Activated CD8-positive, alpha-beta T cell treated with anti-CD3 and anti-CD28 coated beads for 36 hours (primary cell): ENCODE measurements around the gene NUMA1. TPM values are rescaled to one million over a fixed set of nuclear protein-coding genes. Genes with fewer than 3 reads are reported as not detected.

Source experiments
- ATAC-seq: fragments of 200-7000 bp; cut with Tn5 transposase; one replicate; pipeline ENCODE4 v1.10.0; 2021; ENCODE audit warnings: mild to moderate bottlenecking, moderate library complexity
- CTCF ChIA-PET: fragments of 350-600 bp; sonication (Branson Sonifier 250); formaldehyde crosslinking; loops from one replicate; lab custom pipeline; 2021; ENCODE audit warnings: antibody characterized with exemption; lab: Charles Lee
- POLR2A ChIA-PET: fragments of 350-600 bp; sonication (Branson Sonifier 250); formaldehyde crosslinking; loops from one replicate; lab custom pipeline; 2021; ENCODE audit warnings: antibody characterized with exemption; lab: Charles Lee
- DNase-seq: peaks from one replicate; pipeline ENCODE4 v3.0.0-alpha.2; 2020
- H3K27ac Mint-ChIP-seq: one replicate; pipeline ENCODE4 v1.8.0; 2021; ENCODE audit warnings: mild to moderate bottlenecking, mixed read lengths
- H3K27me3 Mint-ChIP-seq: one replicate; pipeline ENCODE4 v1.8.0; 2021; ENCODE audit warnings: mixed read lengths
- H3K36me3 Mint-ChIP-seq: one replicate; pipeline ENCODE4 v1.8.0; 2021; ENCODE audit warnings: low read depth, mixed read lengths
- H3K4me1 Mint-ChIP-seq: one replicate; pipeline ENCODE4 v1.8.0; 2021; ENCODE audit warnings: low read depth, mixed read lengths
- H3K4me3 Mint-ChIP-seq: one replicate; pipeline ENCODE4 v1.8.0; 2021; ENCODE audit warnings: mild to moderate bottlenecking, moderate library complexity, mixed read lengths
- H3K9me3 Mint-ChIP-seq: one replicate; pipeline ENCODE4 v1.8.0; 2021; ENCODE audit warnings: mixed read lengths
- CTCF ChIP-seq: fragments of 200-600 bp; IDR thresholded peaks from one replicate; pipeline ENCODE4 v1.8.0; 2022; ENCODE audit warnings: antibody characterized with exemption, mild to moderate bottlenecking
- intact Hi-C: fragments of 100-400 bp; cut with micrococcal nuclease; formaldehyde crosslinking; loops from one replicate; pipeline ENCODE4 v1.10.0; 2022
- total RNA-seq, 2 experiments: library from RNA; stranded (reverse); gene quantifications; one replicate each; pipeline ENCODE4 v1.2.3, GENCODE V29; 2021

The NUMA1 gene
- total RNA-seq, 2 experiments from 2014 or later, result 165 to 169 TPM

GRCh38 chr11:72084076-72084475, 3.7 kb upstream of the NUMA1 start:
- H3K27me3 Mint-ChIP-seq, result no peaks in the 10 kb centered on the region

GRCh38 chr11:72083414-72083813, 3.1 kb upstream of the NUMA1 start:
- ATAC-seq, result no peak
- H3K27ac Mint-ChIP-seq, result no peak overlapping the region
- POLR2A ChIA-PET, result interaction anchor here (0.5 kb wide), 1 partner anchor 110 kb away, joined by 3 read pairs; no protein-coding TSS in a partner anchor
- no peak for DNase-seq
- peaks cover 14% of the 10 kb centered on the region for H3K36me3 Mint-ChIP-seq
- no peak for TF ChIP-seq CTCF
- H3K9me3 Mint-ChIP-seq, result no peaks in the 10 kb centered on the region
- H3K4me3 Mint-ChIP-seq, result no peak overlapping the region
- no peaks in the 10 kb centered on the region for H3K27me3 Mint-ChIP-seq
- CTCF ChIA-PET, result interaction anchor here (5.1 kb wide), 1 partner anchor 58 kb away, joined by 37 read pairs; no protein-coding TSS in a partner anchor
- peaks cover 34% of the 10 kb centered on the region for H3K4me1 Mint-ChIP-seq
- intact Hi-C loops, result loop anchor here (5.0 kb wide), 1 partner anchor 41 kb away; no protein-coding TSS in a partner anchor

More at GRCh38 chr11:72084076-72084475, 3.7 kb upstream of the NUMA1 start:
- TF ChIP-seq CTCF, result no peak
- DNase-seq (no peak), ATAC-seq (no peak)
- Mint-ChIP-seq H3K27ac (no peak overlapping the region), H3K9me3 (no peaks in the 10 kb centered on the region), H3K4me1 (peaks cover 27% of the 10 kb centered on the region), H3K4me3 (no peak overlapping the region), H3K36me3 (peaks cover 10% of the 10 kb centered on the region)
- intact Hi-C loops, result loop anchor here (5.0 kb wide), 1 partner anchor 42 kb away; no protein-coding TSS in a partner anchor
- POLR2A ChIA-PET, result interaction anchor here (0.5 to 1.9 kb wide), 4 partner anchors 11 to 1058 kb away, joined by 3 to 8 read pairs (median 4); partner anchors contain the start of genes FCHSD2 and TOMT
- CTCF ChIA-PET, result interaction anchor here (1.0 to 5.1 kb wide), 2 partner anchors 59 to 63 kb away, joined by 4 to 37 read pairs; no protein-coding TSS in a partner anchor

- H3K9me3 Mint-ChIP-seq, result no peaks in the 10 kb centered on the region
Measured at GRCh38 chr11:72081821-72082453, 1.6 kb upstream of the NUMA1 start.

GRCh38 chr11:72081184-72081644, 872 bp upstream of the NUMA1 start:
- Mint-ChIP-seq H3K4me1 (peaks cover 41% of the 10 kb centered on the region), H3K9me3 (no peaks in the 10 kb centered on the region), H3K27me3 (no peaks in the 10 kb centered on the region), H3K36me3 (peaks cover 21% of the 10 kb centered on the region), H3K4me3 (peak overlapping the region; percentile 99), H3K27ac (peak overlapping the region; percentile 99)
- intact Hi-C loops, result loop anchor here (5.0 kb wide), 1 partner anchor 39 kb away; no protein-coding TSS in a partner anchor
- TF ChIP-seq CTCF, result no peak
- DNase-seq (no peak), ATAC-seq (no peak)
- ChIA-PET CTCF (interaction anchor here (1.1 to 2.4 kb wide), 5 partner anchors 10 to 281 kb away, joined by 3 to 26 read pairs (median 10); no protein-coding TSS in a partner anchor), POLR2A (interaction anchor here (0.8 to 3.4 kb wide), 9 partner anchors 10 to 72 kb away, joined by 3 to 15 read pairs (median 5); no protein-coding TSS in a partner anchor)

More at GRCh38 chr11:72081821-72082453, 1.6 kb upstream of the NUMA1 start:
- DNase-seq (no peak), ATAC-seq (no peak)
- Mint-ChIP-seq H3K4me1 (peaks cover 41% of the 10 kb centered on the region), H3K27me3 (no peaks in the 10 kb centered on the region), H3K36me3 (peaks cover 18% of the 10 kb centered on the region), H3K27ac (peak overlapping the region; percentile 69), H3K4me3 (peak overlapping the region; percentile 99)
- ChIA-PET POLR2A (interaction anchor here (0.9 to 3.4 kb wide), 9 partner anchors 10 to 72 kb away, joined by 3 to 15 read pairs (median 4); no protein-coding TSS in a partner anchor), CTCF (interaction anchor here (1.1 to 2.4 kb wide), 7 partner anchors 9 to 282 kb away, joined by 3 to 26 read pairs (median 3); no protein-coding TSS in a partner anchor)
- intact Hi-C loops, result loop anchor here (5.0 kb wide), 1 partner anchor 40 kb away; no protein-coding TSS in a partner anchor
- no peak for TF ChIP-seq CTCF
